A673 (cell line): Measurements from ENCODE around the gene AJAP1. TPM values are rescaled to one million over a fixed set of nuclear protein-coding genes. Genes with fewer than 3 reads are reported as not detected.

Experiments
- BruUV-seq: library from RNA; stranded (reverse); fragments of 400-500 nt; replicated peaks from 2 replicates; lab custom pipeline; 2021; lab: Mats Ljungman, UMichigan
- CTCF ChIA-PET: fragments of 300-600 bp; sonication (Branson Sonifier 250); formaldehyde crosslinking; loops from one replicate; lab custom pipeline; 2022; ENCODE audit warnings: antibody characterized with exemption; lab: Charles Lee
- POLR2A ChIA-PET: fragments of 300-600 bp; sonication (Branson Sonifier 250); formaldehyde crosslinking; loops from one replicate; lab custom pipeline; 2022; ENCODE audit warnings: antibody characterized with exemption; ENCODE audit not compliant: low non-redundant PET; lab: Charles Lee
- DNase-seq: peaks from one replicate; pipeline ENCODE4 v3.0.0-alpha.2; 2015; ENCODE audit warnings: low spot score
- H3K27ac ChIP-seq: fragments of 200-600 bp; sonication (generic); 2 replicates; pipeline ENCODE4 v1.5.1; 2016; ENCODE audit warnings: mixed run types, low read depth, mild to moderate bottlenecking, mixed read lengths, antibody characterized with exemption, low read length; ENCODE audit not compliant: poor library complexity, severe bottlenecking
- H3K27me3 ChIP-seq: fragments of 200-600 bp; sonication (generic); replicated peaks from 2 replicates; pipeline ENCODE4 v1.6.1; 2017; ENCODE audit warnings: mixed run types, low read depth, mild to moderate bottlenecking, mixed read lengths, antibody characterized with exemption, low read length; ENCODE audit not compliant: insufficient read depth, poor library complexity
- H3K36me3 ChIP-seq: fragments of 200-600 bp; sonication (generic); 2 replicates; pipeline ENCODE4 v1.6.1; 2016; ENCODE audit warnings: mixed run types, mild to moderate bottlenecking, mixed read lengths, antibody characterized with exemption, low read length; ENCODE audit not compliant: insufficient read depth, poor library complexity, severe bottlenecking
- H3K4me1 ChIP-seq: fragments of 200-600 bp; sonication (generic); 2 replicates; pipeline ENCODE4 v1.6.1; 2017; ENCODE audit warnings: mixed run types, mild to moderate bottlenecking, mixed read lengths, antibody characterized with exemption, low read length; ENCODE audit not compliant: insufficient read depth, poor library complexity, severe bottlenecking
- H3K4me3 ChIP-seq: fragments of 200-600 bp; sonication (generic); 2 replicates; pipeline ENCODE4 v1.5.1; 2016; ENCODE audit warnings: low read depth, mixed run types, mild to moderate bottlenecking, mixed read lengths, low read length; ENCODE audit not compliant: poor library complexity, severe bottlenecking
- H3K9me3 ChIP-seq: fragments of 200-600 bp; sonication (generic); 2 replicates; pipeline ENCODE4 v1.6.1; 2016; ENCODE audit warnings: mixed run types, low read depth, mild to moderate bottlenecking, mixed read lengths, antibody characterized with exemption, low read length; ENCODE audit not compliant: poor library complexity, severe bottlenecking
- EZH2 ChIP-seq: fragments of 200-600 bp; sonication (generic); IDR thresholded peaks from 2 replicates; pipeline ENCODE4 v1.6.1; 2017; ENCODE audit warnings: borderline replicate concordance, low read depth, mild to moderate bottlenecking, mixed read lengths, antibody characterized with exemption, low read length; ENCODE audit not compliant: poor library complexity, severe bottlenecking
- intact Hi-C: fragments of 100-400 bp; cut with micrococcal nuclease; formaldehyde crosslinking; loops from one replicate; pipeline ENCODE4 v1.10.0; 2022; ENCODE audit not compliant: unreplicated experiment
- total RNA-seq: library from RNA; stranded (reverse); gene quantifications from 2 replicates; pipeline ENCODE4 v1.2.3, GENCODE V29; 2021
- TF ChIP-seq, protein P1 (sequence below): fragments of 300-800, 200-600 bp; sonication (generic); conservative IDR thresholded peaks from 2 replicates; pipeline ENCODE4 v1.5.1; 2017; ENCODE audit warnings: low read depth, mild to moderate bottlenecking, antibody characterized with exemption, low read length, moderate library complexity, mixed read lengths

The AJAP1 gene
- total RNA-seq, 1 experiment from 2014 or later, result not detected

DNA sequence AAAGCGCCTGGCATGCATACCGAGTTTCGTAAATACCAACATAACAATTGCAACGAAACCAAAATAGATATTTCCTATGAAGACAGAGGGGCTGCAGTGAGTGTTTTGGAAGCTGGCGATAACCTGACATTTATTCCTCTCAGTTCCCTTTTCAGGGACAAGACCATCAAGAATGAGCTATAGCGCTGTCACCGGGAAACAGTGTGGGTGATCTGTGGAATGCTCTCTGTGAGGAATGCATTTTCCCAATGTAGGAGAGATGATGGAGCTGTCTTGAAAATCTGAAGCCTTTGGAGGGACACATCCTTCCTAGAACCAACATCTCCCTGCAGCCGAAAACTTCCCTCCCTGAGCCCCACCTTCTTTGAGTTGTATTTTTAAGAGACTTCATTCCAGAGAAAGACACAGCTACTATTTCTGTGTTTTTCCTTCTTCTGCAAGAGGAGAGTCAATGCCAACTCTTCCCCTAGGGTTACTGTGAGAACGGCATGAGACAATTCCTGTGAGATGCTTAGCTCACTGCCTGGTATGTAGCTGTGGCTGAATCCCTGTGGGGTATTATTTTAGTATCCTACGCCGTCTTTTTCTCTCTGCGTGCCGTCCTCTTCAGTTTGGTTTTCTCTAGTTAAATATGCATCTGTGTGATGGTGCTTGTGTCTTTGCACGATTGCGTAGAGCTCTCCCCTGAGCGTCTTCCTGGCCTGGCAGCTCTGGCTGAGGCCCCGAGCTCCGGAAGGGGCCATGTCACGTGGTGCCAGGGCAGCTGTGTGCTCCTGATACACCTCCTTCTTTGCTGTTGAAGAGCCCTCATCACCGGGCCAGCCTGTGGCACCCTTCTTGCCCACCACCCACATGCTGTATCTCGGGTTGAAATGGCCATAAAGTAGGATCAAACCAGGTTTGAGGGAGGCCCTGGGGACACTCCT is 45.2 kb downstream of the AJAP1 start:
- H3K27ac ChIP-seq, result no peak overlapping the region
- BruUV-seq, result no TSS peak
- peaks cover 10% of the 10 kb centered on the region for H3K9me3 ChIP-seq
- TF ChIP-seq EZH2, result no peak
- TF ChIP-seq, protein P1, sequence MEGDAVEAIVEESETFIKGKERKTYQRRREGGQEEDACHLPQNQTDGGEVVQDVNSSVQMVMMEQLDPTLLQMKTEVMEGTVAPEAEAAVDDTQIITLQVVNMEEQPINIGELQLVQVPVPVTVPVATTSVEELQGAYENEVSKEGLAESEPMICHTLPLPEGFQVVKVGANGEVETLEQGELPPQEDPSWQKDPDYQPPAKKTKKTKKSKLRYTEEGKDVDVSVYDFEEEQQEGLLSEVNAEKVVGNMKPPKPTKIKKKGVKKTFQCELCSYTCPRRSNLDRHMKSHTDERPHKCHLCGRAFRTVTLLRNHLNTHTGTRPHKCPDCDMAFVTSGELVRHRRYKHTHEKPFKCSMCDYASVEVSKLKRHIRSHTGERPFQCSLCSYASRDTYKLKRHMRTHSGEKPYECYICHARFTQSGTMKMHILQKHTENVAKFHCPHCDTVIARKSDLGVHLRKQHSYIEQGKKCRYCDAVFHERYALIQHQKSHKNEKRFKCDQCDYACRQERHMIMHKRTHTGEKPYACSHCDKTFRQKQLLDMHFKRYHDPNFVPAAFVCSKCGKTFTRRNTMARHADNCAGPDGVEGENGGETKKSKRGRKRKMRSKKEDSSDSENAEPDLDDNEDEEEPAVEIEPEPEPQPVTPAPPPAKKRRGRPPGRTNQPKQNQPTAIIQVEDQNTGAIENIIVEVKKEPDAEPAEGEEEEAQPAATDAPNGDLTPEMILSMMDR, result no peak
- H3K4me1 ChIP-seq, result no peaks in the 10 kb centered on the region
- H3K36me3 ChIP-seq, result no peaks in the 10 kb centered on the region
- H3K27me3 ChIP-seq, result no peaks in the 10 kb centered on the region
- intact Hi-C loops, result no loop called here
- H3K4me3 ChIP-seq, result no peak overlapping the region
- ChIA-PET CTCF (no interaction called here), POLR2A (no interaction called here)
- no peak for DNase-seq

DNA sequence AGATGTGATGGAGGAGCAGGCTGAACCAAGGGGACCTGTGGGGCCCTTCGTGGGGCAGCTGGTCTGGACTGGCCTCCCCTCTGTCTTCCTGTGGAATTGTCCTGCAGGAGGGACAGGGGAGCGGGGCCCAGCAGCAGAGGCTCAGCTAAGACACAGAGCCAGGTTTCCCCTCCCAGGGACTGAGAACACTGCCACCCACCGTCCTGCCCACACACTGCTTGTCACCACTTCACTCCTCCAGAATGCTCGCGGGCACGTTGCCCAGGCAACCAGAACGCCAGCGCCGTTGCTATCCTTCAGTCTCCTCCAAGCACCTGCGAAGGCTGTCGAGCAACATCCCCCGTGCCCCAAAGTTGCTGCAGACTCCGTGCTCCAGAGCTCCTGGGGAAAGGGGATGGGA is 46.4 kb downstream of the AJAP1 start:
- H3K9me3 ChIP-seq, result peaks cover 10% of the 10 kb centered on the region
- no peaks in the 10 kb centered on the region for H3K27me3 ChIP-seq
- CTCF ChIA-PET, result no interaction called here
- H3K27ac ChIP-seq, result no peak overlapping the region
- DNase-seq, result no peak
- intact Hi-C loops, result no loop called here
- TF ChIP-seq EZH2, result no peak
- TF ChIP-seq, protein P1, result no peak
- no TSS peak for BruUV-seq
- H3K4me1 ChIP-seq, result no peaks in the 10 kb centered on the region
- no peaks in the 10 kb centered on the region for H3K36me3 ChIP-seq
- no peak overlapping the region for H3K4me3 ChIP-seq
- POLR2A ChIA-PET, result no interaction called here

DNA sequence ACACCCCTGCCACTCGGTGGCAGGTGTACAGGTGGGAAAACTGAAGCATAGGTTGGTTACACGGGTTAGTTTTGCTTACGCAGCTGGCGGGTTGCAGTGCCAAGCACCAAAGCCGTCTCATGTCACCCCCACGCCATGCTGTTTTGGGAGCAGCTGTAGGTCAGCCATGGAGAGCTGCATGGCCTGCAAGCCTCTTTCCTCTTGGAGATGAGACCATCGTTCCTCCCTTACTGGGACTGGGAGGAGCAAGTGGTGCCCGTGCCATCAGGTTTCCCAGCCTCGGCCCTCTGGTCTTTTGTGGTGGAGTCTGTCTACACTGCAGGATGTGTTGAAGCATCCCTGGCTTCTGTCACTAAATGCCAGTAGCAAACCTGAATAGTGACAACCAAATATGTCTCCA is 46.9 kb downstream of the AJAP1 start:
- no peak for TF ChIP-seq EZH2
- POLR2A ChIA-PET, result no interaction called here
- no peak for DNase-seq
- Histone ChIP-seq H3K4me1 (no peaks in the 10 kb centered on the region), H3K27ac (no peak overlapping the region), H3K4me3 (no peak overlapping the region), H3K36me3 (no peaks in the 10 kb centered on the region), H3K9me3 (peaks cover 10% of the 10 kb centered on the region), H3K27me3 (no peaks in the 10 kb centered on the region)
- no TSS peak for BruUV-seq
- CTCF ChIA-PET, result no interaction called here
- intact Hi-C loops, result no loop called here
